Measurements from ENCODE around the gene RIC8A. TPM values are rescaled to one million over a fixed set of nuclear protein-coding genes. Genes with fewer than 3 reads are reported as not detected.
A peak's percentile ranks its signal among the peaks of the same experiment; 100 is the strongest.
"Not testable (repeated sequence)": the region's sequence is repeated elsewhere in the genome, so short reads cannot be mapped to it uniquely, and the experiment has no call there.

RIC8A gene
- 253 and 283 TPM in 2 replicates for total RNA-seq (2014; rRNA removed; shearing (Covaris generic))

DNA sequence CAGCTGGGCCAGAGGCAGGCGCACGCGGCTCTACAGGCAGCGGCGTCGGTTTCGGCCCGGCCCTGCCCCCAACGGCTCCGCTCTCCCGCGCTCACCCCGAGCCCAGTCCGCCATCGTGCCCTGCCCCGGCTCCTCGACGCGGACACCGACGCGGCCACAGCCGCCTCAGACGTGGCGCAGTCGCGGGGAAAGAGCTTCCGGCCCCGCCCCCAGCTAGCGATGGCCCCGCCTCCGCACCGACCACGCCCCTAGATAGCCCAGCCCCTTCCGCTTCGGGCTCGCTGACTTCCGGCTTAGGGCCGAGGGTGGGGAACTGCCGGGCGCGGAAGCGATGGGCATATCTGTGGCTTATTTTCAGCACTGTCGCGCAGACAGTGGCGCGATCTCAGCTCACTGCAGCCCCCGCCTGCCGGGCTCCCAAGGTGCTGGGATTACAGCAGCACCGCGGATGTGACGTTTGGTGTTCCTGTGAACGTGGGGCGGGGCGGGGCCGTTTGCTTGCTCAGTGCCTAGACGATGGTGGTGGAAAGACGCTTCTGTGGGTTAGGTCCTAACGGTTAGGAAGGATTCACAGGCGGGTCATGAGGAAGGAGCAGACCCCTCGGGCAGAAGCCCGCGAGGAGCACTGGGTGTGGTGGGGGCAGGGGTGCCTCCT is at the start of gene RIC8A, which contains the start of gene BET1L:
Gene RIC8A (plus strand): TSS at position 501 of the 655 bp plus-strand sequence. CDS start 1,147 bp downstream, outside the sequence.
Gene BET1L (minus strand): TSS at position 192 of the 655 bp plus-strand sequence. CDS start 78 bp downstream, at position 114.
- peak; percentile 97 for DNase-seq (ENCODE audit: low spot score)

- not testable (repeated sequence) for DNase-seq (ENCODE audit: low spot score)
These were observed 27.3 kb upstream of the RIC8A start for GRCh38 chr11:180242-180641.

DNA sequence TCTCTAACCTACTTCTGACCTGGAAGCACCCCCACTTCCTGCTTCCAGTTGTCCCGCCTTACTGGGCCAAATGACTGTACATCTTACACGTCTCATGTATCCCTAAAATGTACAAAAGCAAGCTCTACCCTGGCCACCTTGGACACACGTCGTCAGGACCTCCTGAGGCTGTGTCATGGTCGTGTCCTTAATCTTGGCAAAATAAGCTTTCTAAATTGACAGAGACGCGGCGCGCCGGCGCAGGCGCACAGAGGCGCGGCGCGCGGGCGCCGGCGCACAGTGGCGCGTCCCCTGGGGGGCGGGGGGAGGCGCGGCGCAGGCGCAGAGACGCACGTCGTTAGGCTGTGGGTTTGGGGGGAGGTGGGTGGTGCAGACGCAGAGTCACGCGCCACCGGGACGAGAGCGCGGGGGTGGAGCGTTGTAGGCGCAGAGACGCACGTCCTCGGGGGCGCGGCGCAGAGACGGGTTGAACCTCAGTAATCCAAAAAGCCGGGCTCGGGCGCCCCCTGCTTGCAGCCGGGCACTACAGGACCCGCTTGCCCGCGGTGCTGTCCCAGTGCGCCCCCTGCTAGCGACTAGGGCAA is 18.2 kb upstream of the RIC8A start:
- DNase-seq (ENCODE audit: low spot score): not testable (repeated sequence)

GRCh38 chr11:189843-190311 is 17.6 kb upstream of the RIC8A start:
- DNase-seq (ENCODE audit: low spot score): not testable (repeated sequence)

GRCh38 chr11:190546-190945 is 17.0 kb upstream of the RIC8A start:
- not testable (repeated sequence) for DNase-seq (ENCODE audit: low spot score)

DNA sequence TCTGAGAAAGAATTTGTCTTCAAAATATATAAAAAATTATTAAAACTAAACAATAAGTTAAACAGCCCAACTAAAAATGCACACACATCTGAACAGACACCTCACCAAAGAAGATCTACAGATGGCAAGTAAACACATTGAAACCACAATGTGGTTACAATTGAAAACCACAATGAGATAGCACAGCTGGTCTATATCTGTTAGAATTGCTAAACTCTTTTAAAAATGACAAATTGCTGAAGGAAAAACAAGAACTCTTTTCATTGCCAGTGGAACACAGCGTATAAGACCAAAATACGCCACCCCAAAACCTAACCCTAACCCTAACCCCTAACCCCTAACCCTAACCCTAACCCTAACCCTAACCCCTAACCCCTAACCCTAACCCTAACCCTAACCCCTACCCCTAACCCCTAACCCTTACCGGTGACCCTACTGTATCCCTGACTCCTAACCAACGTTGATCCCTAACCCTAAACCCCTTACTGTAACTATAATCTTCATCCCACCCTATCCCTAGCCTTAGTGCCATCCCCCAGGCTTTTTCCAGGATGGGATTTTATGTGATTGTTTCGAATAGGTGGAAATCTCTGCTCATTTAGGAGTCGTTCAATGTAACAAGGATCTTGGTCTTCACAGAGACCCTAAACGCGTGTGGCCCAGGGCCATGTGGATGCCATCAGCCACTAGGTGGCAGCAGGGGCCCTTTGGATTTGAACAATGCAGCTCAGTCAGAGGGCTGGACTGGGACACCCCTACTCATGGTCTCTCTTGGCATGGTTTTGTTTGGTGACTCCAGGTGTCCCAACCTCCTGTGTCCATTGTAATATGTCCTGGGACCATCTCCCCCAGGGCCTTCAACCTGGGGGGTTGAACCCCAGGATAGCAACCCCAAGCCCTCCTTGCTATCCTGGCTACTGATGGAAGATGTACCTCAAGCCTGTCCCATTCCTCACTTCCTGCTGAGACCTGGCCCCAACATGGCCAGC is 15.7 kb upstream of the RIC8A start:
- peak; percentile 2 for DNase-seq (ENCODE audit: low spot score)

GRCh38 chr11:192674-193128 is 14.8 kb upstream of the RIC8A start, which contains the start of gene SCGB1C1:
SCGB1C1 (plus strand) TSS chr11:193078; CDS start chr11:193100, 22 bp downstream.
- DNase-seq (ENCODE audit: low spot score): not testable (repeated sequence)

GRCh38 chr11:193481-193880 is 14.0 kb upstream of the RIC8A start:
- not testable (repeated sequence) for DNase-seq (ENCODE audit: low spot score)

- peak; percentile 1 for DNase-seq (ENCODE audit: low spot score)
These were observed 10.4 kb upstream of the RIC8A start for GRCh38 chr11:196786-197731.

DNA sequence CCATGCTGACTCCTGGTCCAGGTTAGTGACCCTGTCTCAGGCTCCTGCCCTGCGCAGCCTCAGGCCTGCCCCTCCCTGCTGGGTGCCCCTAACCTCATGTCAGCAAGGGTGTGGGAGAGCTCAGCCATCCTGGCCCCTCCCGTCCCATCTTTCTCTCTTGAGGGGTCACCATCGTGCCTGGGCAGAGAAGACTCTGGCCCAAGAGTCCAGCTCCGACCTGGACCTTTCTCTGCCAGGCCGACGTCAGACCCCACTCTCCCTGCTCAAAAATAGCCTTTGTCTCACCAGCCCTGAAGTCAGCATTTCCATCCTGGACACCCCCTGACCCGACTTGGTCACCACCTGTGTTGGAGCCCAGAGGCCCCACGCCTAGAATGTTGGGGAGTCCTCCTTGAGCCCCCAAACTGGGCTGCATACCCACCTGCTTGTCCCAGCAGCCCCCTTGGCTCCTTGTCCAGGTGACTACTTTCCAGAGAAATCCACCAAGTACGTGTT is 9.7 kb upstream of the RIC8A start:
- no peak for DNase-seq (ENCODE audit: low spot score)

- DNase-seq (ENCODE audit: low spot score): no peak
These were observed 9.2 kb upstream of the RIC8A start for GRCh38 chr11:198236-198806.

GRCh38 chr11:199004-199581 is 8.4 kb upstream of the RIC8A start:
- peak; percentile 0 for DNase-seq (ENCODE audit: low spot score)

DNA sequence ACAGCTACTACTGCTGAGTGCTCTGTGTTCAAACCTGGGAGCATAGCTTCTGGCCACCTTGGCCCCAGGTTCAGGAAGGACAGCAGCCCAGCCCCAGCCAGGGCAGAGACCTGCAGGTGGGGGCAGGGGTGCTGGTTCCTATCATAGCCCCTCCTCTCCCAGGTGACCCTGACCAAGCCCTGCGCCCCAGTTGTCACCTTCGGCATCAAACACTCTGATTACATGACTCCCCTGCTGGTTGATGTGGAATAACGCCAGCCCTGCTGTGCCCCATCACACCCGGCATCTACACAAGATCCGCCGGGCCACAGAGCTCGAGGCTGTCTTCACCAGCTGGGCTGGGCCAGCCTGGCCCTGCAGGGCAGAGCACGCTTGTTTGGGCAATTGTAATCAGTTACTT is 7.7 kb upstream of the RIC8A start:
- peak; percentile 14 for DNase-seq (ENCODE audit: low spot score)

DNA sequence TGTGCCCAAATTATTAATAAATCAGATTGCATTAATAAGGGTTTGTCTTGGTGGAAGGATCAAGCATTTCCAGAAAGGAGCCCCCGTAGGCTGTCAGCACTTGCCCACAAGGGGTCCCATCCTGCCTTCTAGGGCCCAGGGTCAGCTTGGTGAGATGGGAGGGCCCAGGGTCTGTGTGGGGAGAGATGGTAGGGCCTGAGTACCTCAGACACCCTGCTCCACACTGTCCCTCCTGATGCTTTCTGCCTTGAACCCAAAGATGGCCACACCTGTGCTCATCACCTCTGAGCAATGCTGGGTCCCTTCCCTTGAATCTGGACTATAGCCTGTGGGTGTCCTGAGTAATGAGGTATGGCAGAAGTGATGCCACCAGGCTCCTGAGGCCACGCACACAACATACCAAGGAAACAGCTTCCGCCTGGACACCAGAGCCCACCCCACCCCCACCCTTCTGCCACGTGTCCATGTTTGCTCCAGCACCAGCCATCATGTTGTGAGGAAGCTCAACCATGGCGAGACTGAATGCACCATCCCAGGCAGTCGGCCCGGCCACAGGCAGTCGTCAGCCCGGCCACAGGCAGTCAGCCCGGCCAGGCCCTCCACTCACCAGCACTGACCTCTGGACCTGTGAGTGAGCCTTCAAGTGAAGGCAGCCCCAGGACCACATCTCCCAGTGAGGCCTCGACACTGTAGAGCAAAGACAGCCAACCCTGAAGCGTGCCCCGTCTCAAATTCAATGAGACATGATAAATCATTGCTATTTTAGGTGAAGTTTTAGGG is 7.1 kb upstream of the RIC8A start:
- DNase-seq (ENCODE audit: low spot score): no peak

DNA sequence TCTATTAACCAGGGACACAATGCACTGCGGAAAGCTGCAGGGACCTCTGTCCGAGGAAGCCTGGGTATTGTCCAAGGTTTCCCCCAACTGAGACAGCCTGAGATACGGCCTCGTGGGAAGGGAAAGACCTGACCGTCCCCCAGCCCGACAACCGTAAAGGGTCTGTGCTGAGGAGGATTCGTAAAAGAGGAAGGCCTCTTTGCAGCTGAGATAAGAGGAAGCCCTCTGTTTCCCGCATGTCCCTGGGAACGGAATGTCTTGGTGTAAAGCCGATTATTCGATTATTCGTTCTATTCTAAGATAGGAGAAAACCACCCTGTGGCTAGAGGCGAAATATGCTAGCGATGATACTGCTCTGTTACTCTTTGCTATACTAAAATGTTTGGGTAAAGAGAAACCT is 5.5 kb upstream of the RIC8A start:
- no peak for DNase-seq (ENCODE audit: low spot score)

DNA sequence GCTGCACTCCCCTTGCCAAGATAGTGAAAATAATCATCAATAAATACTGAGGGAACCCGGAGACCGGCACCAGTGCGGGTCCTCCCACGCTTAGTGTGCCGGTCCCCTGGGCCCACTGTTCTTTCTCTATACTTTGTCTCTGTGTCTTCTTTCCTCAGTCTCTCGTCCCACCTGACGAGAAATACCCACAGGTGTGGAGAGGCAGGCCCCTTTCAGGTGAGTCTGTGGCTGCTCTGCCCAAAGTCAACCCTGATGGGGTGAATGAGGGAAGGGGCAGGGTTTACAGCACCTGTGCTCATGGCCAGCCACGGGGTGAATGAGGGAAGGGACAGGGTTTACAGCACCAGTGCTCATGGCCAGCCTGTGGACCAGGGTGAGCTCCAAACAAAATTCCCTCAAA is 5.0 kb upstream of the RIC8A start:
- no peak for DNase-seq (ENCODE audit: low spot score)

GRCh38 chr11:203056-203944 is 4.2 kb upstream of the RIC8A start:
- DNase-seq (ENCODE audit: low spot score): no peak
